Stimulated activated CD4-positive, alpha-beta T cell treated with anti-CD3 and anti-CD28 coated beads, Interleukin-12 subunit alpha, Interleukin-12 subunit beta, amount 100 ng/mL, for 4 hours (primary cell): ENCODE results near the gene PIP4K2B.

Experiments used
- DNase-seq: peaks from one replicate; pipeline ENCODE4 v3.0.0-alpha.2; 2020

PIP4K2B gene

DNA sequence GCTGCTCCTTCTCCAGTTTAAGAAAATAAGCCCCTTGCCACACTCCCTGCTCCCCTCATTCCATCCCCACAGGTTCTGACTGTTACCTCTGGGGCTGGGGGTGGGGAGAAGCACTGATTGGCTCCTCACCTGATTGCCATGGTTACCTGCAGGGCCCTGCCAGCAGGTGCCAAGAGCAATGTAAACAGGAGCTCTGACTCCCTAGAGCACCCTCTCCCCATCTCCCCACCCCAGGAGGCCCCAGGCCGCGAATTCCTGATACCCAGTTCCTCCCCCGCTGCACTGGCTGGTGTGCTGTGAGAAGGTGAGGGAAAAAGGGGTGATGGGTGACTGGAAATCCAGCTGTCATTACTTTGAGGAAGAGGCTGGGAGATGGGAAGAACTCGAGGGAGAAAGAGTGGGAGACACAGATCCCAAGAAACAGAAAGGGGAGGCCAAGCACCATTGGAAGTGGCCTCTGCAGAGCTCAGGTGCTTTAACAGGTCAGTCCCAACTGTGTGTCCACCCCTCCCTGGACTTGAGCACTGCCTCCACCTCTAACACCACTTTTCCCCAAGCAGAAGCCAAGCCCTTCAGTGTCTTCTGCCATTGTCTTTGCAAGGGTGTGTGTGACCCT is 55.7 kb downstream of the PIP4K2B start:
- no peak for DNase-seq

DNA sequence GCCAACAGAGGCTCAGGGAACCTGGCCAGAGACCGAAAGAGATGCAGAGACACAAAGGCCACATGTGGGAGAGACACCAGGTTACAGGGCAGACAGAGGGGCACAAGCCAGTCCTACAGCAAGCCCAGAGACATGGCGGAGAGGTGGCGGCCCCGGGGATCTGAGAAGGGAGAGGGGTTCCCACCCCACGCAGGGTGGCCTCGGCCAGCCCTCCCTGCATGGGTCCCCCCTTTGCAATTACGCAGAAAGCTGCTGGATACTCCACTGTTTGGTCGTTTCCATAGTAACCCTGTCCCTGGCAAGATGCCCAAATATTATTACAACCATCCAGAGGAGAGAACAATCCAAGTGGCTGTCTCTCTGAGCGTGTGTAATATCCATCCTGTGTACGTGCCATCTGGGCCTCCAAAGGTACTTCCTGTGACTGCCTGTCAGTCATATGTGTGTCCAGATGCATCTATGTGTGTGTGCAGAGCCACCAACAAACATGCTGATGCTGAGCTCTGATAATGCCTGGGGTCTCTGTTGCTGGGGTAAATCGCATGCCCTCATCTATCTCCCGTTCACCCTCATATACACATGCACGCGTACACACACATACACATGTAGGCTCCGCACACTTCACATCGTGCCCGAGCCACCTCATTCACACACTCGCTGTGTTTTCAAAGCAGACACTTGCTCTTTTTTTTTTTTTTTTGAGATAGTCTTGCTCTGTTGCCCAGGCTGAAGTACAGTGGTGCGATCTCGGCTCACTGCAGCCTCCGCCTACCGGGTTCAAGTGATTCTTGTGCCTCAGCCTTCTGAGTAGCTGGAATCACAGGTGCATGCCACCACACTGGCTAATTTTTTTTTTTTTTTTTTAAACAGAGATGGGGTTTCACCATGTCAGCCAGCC is 56.7 kb downstream of the PIP4K2B start:
- DNase-seq, result no peak

GRCh38 chr17:38741921-38742410 is 57.4 kb downstream of the PIP4K2B start:
- no peak for DNase-seq

- no peak for DNase-seq
Observed at GRCh38 chr17:38741461-38741860, 57.9 kb downstream of the PIP4K2B start.

GRCh38 chr17:38740806-38741205 is 58.5 kb downstream of the PIP4K2B start:
- no peak for DNase-seq

GRCh38 chr17:38740044-38740443 is 59.3 kb downstream of the PIP4K2B start:
- no peak for DNase-seq

DNA sequence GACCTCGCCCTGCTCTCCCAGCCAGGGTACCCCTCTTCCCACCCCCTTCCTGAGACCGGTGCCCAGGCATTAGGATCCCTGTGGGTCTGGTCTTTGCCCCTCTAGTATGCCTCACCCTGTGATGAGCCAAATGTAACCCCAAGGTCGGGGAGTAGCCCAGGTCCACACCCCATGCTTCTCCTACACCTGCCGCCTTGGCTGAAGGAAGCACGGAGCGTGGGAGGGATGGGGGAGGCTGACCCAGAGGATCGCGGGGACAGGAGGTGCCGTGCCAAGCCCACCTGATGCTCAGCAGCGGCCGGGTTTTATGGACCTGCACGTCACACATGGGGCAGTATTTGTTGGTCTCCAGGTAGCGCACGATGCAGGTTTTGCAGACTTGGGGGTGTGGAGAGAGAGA is 60.1 kb downstream of the PIP4K2B start:
- DNase-seq, result no peak

GRCh38 chr17:38738686-38739085 is 60.7 kb downstream of the PIP4K2B start:
- no peak for DNase-seq

GRCh38 chr17:38738007-38738662 is 61.2 kb downstream of the PIP4K2B start:
- DNase-seq, result no peak

DNA sequence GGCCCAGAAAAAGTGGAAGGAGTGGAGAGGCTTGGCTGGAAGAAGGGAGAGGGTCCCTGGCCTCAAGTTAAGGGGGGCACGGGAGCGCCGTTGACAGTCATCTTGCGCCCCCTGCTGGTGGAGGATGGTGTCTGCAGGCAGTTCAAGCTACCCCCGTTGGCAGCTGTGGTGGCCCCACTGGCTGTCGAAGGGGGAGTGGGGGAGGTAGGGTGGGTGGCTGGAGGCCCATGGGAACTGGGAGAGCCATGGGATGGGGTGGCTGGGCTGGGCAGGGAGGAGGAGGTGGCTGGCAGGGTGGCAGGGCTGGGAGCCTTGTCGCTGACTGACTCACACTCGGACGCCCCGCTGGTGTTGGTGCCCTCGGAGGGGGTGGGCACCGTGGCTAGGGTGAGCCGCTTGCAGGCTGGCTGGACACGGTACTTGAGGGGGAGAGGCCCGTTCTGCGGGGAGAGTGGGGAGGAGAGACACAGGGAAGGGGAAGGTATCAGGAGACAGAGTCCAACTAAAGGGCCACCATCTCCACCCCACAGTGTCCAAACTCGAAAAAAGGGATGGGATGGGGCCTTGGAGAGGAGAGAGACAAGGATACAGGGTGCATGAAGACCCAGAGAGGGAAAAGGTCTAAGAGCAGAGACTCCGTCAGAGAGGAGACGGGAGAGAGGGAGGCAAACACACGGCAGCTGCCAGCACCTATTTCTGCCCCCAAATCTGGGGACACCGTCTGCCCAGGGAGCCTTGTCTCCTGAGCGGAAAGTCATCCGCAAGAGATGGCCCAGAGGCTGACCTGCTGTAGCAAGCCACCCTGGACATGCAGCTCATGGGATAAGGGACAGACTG is 64.0 kb downstream of the PIP4K2B start:
- peak; percentile 78 for DNase-seq

DNA sequence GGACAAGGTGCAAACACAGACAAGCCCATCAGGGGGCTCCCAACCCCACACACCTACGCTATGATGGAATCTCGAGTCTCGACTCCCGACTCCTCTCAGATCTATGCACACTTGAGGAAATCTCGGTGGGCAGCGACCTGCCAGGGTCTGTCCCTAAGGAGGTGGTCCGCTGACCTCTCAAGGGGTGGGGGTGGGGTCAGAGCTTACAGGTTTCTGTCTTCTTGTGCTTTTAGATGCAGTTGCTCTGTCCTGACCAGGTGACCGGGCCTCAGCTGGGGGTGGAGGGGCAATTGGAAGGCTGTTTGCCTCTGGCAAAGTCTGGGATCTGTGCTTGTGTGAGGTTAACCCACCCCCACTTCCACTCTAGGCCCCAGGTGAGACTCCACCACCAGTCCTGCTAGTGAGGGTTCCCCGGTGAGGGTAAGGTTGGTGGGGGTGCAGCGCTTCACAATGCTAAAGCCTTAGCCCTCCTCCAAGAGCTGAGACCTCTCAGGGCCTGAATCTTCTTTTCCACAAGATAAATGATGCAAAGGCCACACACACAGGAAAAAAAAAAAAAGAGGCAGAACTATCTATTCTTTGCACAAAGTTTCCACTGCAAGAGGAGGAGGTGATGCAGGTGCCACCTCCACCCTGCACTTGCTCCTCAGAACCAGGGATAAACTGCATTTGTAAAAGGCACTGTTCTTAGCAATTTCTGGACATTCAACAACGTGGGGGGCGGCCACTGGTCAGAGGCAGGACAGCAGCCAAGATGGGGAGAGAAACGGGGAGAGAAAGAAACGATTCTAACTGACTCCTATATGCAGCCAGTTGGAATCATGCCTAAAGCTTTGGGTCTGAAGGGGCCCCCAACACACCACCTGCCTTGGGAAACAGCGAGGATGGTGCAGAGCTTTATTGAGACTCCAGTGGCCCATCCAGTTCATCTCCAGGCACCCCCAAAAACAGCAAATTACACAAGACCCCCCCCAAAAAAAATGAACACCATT is 65.1 kb downstream of the PIP4K2B start:
- DNase-seq, result no peak

- no peak for DNase-seq
Observed at GRCh38 chr17:38733282-38733981, 65.9 kb downstream of the PIP4K2B start.

DNA sequence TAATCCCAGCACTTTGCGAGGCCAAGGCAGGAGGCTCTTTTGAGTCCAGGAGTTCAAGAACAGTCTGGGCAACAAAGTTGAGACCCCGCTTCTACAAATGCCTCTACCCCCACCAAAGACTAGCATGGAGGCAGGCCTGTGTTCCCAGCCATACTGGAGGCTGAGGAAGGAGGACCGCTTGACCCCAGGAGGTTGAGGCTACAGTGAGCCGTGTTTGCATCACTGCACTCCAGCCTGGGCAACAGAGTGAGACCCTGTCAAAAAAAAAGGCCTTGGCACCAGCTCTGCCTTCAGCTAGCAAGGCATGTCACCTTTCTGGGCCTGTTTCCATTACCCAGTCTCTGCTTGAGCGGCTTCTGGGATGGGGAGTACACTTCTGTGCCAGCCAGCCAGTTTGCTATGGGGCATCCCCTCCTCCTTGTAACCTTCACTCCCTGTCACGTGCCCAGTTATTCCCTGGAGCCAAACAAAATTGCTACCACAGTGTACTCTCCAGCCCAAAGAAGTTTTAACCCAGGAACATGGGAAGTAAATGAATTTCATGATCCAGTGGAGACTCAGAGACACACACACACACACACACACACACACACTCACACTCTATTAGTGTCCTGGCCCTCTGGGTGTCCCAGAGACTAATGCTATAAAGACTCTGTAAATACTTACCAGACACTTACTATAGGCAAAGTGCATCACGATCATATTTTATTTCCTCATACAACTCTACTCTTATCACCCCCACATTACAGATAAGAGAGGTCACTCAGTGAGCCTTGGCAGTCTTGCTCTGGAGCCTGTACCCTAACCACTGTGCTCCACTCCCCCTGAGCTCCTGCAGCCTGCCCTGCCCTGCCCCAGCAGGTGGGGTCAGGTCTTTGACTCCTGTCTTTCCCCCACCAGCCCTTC is 66.7 kb downstream of the PIP4K2B start:
- no peak for DNase-seq

DNA sequence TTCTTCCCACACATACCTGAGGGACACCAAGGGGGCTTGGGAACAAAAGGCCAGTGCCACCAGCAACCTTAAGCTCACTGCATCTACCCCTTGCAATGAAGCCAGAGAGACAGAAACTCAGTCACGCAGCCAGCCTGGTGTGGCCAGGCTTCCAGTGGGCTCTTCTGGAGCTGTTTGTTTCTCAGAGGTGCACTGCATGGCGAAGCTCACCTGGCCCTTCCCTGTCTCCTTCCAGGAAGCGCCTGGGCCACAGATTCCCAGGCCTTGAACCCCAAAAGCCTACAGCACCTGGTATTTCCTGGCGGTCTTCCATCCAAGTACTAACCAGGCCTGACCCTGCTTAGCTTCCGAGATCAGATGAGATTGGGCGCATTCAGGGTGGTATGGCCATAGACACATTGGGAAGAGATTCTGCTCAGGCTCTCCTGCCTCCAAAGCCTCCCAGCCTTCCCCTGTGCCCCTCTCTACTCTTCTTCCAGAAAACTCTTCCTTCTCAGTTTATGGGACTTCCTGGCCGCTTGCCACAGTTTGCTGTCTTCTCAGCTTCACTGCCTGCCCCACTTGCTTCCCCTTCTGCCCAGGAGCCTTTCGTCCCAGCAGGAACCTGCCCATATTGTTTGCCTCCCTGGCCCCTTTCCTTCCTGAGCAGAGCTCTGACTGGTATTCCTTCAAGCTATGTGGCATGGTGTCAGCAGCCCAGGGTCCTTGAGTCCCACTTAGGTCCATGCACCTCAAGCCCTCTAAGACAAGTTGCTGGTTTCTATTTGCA is 67.6 kb downstream of the PIP4K2B start:
- DNase-seq, result no peak

GRCh38 chr17:38730526-38731379 is 68.6 kb downstream of the PIP4K2B start:
- DNase-seq, result no peak

- peak; percentile 83 for DNase-seq
Observed at GRCh38 chr17:38729886-38730525, 69.3 kb downstream of the PIP4K2B start, which contains the start of gene CISD3. Gene CISD3 (plus strand): TSS chr17:38730341. CDS start chr17:38730359, 18 bp downstream.

GRCh38 chr17:38729368-38729885 is 69.9 kb downstream of the PIP4K2B start:
- no peak for DNase-seq
